ENCODE data around the gene ABHD6. TPM values are rescaled to one million over a fixed set of nuclear protein-coding genes. Genes with fewer than 3 reads are reported as not detected.

ABHD6 gene
- total RNA-seq, 4 donors from 2014 or later = 19.4 to 29.2 (median 28.6) TPM

DNA sequence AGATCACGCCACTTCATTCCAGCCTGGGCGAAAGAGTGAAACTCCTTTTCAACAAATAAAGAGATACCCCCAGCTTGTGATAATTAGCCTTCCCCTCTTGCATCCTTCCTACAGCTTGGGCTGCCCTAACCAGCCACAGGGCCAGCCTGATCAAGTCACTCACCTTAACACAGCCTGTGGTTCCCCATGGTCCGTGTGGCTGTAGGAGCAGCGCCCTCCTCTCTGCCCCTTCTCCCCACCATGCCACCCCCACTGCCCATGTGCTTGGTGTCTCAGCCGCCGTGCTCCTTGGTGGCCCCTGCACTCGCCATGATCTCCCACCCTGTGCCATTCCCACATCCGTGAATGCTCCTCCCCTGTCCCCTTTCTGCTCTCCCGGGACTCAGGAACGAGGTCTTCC, 55.3 kb downstream of the ABHD6 start:
- TF ChIP-seq, protein P1, sequence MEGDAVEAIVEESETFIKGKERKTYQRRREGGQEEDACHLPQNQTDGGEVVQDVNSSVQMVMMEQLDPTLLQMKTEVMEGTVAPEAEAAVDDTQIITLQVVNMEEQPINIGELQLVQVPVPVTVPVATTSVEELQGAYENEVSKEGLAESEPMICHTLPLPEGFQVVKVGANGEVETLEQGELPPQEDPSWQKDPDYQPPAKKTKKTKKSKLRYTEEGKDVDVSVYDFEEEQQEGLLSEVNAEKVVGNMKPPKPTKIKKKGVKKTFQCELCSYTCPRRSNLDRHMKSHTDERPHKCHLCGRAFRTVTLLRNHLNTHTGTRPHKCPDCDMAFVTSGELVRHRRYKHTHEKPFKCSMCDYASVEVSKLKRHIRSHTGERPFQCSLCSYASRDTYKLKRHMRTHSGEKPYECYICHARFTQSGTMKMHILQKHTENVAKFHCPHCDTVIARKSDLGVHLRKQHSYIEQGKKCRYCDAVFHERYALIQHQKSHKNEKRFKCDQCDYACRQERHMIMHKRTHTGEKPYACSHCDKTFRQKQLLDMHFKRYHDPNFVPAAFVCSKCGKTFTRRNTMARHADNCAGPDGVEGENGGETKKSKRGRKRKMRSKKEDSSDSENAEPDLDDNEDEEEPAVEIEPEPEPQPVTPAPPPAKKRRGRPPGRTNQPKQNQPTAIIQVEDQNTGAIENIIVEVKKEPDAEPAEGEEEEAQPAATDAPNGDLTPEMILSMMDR (IDR thresholded peaks at IDR 0.05; ENCODE audit: low read depth) = no peak

DNA sequence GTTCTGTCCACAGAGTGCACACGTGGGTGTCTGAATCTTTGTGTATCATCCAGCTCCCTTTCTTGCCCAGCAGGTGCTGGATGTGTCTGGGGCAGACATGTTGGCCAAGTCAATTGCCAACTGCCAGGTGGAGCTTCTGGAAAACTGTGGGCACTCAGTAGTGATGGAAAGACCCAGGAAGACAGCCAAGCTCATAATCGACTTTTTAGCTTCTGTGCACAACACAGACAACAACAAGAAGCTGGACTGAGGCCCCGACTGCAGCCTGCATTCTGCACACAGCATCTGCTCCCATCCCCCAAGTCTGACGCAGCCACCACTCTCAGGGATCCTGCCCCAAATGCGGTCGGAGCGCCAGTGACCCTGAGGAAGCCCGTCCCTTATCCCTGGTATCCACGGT, 55.9 kb downstream of the ABHD6 start:
- TF ChIP-seq, protein P1 (IDR thresholded peaks at IDR 0.05; ENCODE audit: low read depth) = no peak

DNA sequence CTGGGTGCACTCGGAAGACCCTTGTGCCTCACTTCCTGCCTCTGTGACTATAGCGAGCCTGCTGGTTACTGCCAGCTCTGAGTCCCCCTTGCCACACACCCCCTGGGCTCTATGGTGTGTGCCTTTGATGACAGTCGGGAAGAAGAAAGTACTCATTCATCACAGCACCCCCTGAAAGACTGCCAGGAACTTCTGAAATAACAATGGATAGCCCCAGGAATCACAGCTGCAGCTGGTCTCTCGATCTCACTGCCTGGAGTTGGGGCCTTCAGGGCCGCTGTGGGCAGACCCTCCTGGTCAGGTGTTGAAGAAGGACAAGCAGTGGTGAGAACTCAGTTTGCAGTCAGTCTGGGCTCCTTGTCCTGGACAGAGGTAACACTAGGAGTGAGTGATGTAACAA, 58.7 kb downstream of the ABHD6 start:
- TF ChIP-seq, protein P1 (IDR thresholded peaks at IDR 0.05; ENCODE audit: low read depth) = no peak

DNA sequence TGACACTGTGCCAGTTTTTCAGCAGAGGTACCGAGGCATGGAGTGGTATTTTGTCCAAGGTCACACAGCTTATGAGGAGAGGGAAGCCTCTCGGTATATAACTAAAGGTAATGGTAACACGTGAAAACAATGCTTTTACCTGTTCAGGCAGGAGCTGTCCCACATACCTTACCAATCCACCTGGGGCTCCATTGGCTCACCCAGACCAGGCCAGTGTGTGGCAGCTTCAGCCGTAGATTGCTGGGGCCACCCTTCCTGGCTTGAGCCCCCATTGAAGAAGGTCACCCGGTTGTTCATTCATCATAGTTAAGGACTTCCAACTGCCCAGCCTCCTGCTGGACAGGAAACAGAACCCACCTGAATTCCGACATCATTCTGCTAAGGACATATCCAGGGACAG, 59.3 kb downstream of the ABHD6 start:
- TF ChIP-seq, protein P1 (IDR thresholded peaks at IDR 0.05; ENCODE audit: low read depth) = no peak

DNA sequence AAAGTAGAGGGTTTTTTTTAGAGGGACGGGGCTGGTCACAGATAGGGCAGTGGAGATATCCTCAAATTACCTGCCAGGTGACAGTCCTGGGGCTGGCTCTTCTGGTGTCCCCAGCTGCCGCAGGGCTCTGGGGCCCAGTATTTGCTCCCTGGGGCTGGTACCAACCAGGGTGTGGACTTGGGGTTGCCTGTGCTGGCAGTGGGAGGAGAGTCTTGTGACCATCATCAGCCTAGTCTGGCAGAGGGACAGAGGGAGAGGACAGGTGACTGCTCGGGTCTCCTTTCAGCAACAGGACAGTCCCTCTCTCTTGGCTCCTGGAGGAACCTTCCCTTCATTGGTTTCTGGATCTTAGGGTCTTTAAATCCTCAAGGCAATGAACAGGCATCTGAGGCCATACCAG, 60.6 kb downstream of the ABHD6 start:
- TF ChIP-seq, protein P1 (IDR thresholded peaks at IDR 0.05; ENCODE audit: low read depth) = no peak

DNA sequence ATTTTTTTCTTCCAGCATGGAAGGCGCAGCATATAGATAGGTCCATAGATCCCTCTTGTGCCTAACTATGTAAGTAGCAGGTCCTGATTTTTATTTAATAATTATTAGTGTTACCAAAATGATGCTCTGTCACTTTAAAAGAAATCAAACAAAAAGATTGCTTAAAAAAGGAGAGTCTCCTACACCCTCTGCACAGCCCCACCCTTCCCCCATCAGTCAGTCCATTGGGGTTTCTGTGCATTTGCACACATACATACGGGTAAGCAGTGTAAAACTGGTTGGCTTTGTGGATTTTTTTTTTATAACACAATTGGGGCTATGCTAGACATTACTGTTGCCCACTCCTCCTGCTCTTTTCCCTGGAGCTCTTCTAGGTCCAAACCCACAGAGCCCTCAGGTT, 61.5 kb downstream of the ABHD6 start:
- TF ChIP-seq, protein P1 (IDR thresholded peaks at IDR 0.05; ENCODE audit: low read depth) = no peak

DNA sequence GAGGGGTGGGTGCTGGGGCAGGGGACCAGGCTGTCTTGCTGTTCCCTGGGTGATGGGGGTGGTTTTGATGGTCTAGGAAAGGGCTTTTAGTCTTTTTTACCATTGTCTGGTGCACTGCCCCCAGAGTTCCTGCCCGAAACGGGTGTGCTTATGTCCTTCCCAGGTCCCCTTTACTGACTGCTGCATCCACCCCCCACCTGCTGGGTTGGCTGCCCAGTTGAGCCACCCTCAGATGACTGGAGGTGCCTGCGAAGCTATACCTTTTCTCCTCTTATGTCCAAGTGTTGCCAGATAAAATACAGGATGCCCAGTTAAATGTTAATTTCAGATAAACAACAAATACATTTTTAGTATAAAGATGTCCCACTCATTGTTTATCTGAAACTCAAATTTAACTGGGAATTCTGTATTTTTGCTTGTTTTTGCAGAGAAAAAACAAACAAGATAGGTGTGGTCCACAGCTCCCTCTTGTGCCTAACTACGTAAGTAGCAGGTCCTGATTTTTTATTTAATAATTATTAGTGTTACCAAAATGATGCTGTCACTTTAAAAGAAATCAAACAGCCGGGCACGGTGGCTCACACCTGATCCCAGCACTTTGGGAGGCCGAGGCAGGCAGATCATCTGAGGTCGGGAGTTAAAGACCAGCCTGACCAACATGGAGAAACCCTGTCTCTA, 62.4 kb downstream of the ABHD6 start:
- TF ChIP-seq, protein P1 (IDR thresholded peaks at IDR 0.05; ENCODE audit: low read depth) = no peak

Data from subcutaneous adipose tissue (tissue), 4 donors.